Small intestine (tissue), 7 donors: ENCODE results near the gene TNF. TPM values are rescaled to one million over a fixed set of nuclear protein-coding genes. Genes with fewer than 3 reads are reported as not detected.

Source experiments
- DNase-seq, 2 donors: peaks; one replicate each; pipeline versions ENCODE4 v3.0.0 to v3.0.0-alpha.2; 2013
- FAIRE-seq: peaks from 2 replicates; lab custom pipeline; 2012; peaks lifted over from hg19 to GRCh38; lab: Jason Lieb, UNC
- H3K27ac ChIP-seq, 3 donors: one replicate each; pipeline ENCODE4 v1.5.1; 2013; ENCODE audit warnings: low read length in 2 of 3, mild to moderate bottlenecking in 2 of 3, control low read depth in 1 of 3, inconsistent platforms in 1 of 3, low read depth in 1 of 3, moderate library complexity in 1 of 3
- H3K27me3 ChIP-seq, 3 donors: one replicate each; pipeline ENCODE4 v1.6.1; 2013; ENCODE audit warnings: low read length in 3 of 3, inconsistent platforms in 1 of 3; ENCODE audit not compliant: control insufficient read depth in 3 of 3, insufficient read depth in 3 of 3
- H3K36me3 ChIP-seq, 3 donors: one replicate each; pipeline ENCODE4 v1.6.1; 2013; ENCODE audit warnings: low read length in 3 of 3, inconsistent platforms in 1 of 3, low read depth in 1 of 3, mild to moderate bottlenecking in 1 of 3, moderate library complexity in 1 of 3; ENCODE audit not compliant: control insufficient read depth in 3 of 3, insufficient read depth in 2 of 3
- H3K4me1 ChIP-seq, 3 donors: one replicate each; pipeline ENCODE4 v1.6.1; 2013; ENCODE audit warnings: low read length in 2 of 3, inconsistent platforms in 1 of 3, low read depth in 1 of 3, mild to moderate bottlenecking in 1 of 3, moderate library complexity in 1 of 3; ENCODE audit not compliant: control insufficient read depth in 3 of 3, insufficient read depth in 2 of 3
- H3K4me3 ChIP-seq, 3 donors: one replicate each; pipeline ENCODE4 v1.5.1; 2013; ENCODE audit warnings: low read length in 3 of 3, control low read depth in 1 of 3, inconsistent platforms in 1 of 3, low read depth in 1 of 3, mild to moderate bottlenecking in 1 of 3, moderate library complexity in 1 of 3
- H3K9me3 ChIP-seq, 2 donors: one replicate each; pipeline ENCODE4 v1.6.1; 2013; ENCODE audit warnings: low read depth in 1 of 2, low read length in 1 of 2; ENCODE audit not compliant: control insufficient read depth in 2 of 2, insufficient read depth in 1 of 2
- WGBS, 3 donors: extraction: QIAGEN DNeasy Blood & Tissue Kit; methylation state at CpG; one replicate each; pipeline ENCODE4 v1.1.7; 2013; 5-methylcytosine and 5-hydroxymethylcytosine counted together
- polyA plus RNA-seq, 4 donors: library from polyadenylated mRNA; stranded (reverse) in 3 of 4; unstranded in 1 of 4; fragments of 200-250 nt in 3 of 4; fragments of 120-200 nt in 1 of 4; gene quantifications; one replicate each; pipeline versions ENCODE4 v1.2.1 to v1.2.3, GENCODE V29; 2013
- donor health status: healthy with polysubstance abuse.
- donor health status: control.
- donor health status: control.
- donor health status: Bipolar disorder and iron deficiency.
- donor health status: healthy.

Gene TNF
- polyA plus RNA-seq, 4 donors, result 0.18 to 0.59 (median 0.45) TPM; not detected in 1

DNA sequence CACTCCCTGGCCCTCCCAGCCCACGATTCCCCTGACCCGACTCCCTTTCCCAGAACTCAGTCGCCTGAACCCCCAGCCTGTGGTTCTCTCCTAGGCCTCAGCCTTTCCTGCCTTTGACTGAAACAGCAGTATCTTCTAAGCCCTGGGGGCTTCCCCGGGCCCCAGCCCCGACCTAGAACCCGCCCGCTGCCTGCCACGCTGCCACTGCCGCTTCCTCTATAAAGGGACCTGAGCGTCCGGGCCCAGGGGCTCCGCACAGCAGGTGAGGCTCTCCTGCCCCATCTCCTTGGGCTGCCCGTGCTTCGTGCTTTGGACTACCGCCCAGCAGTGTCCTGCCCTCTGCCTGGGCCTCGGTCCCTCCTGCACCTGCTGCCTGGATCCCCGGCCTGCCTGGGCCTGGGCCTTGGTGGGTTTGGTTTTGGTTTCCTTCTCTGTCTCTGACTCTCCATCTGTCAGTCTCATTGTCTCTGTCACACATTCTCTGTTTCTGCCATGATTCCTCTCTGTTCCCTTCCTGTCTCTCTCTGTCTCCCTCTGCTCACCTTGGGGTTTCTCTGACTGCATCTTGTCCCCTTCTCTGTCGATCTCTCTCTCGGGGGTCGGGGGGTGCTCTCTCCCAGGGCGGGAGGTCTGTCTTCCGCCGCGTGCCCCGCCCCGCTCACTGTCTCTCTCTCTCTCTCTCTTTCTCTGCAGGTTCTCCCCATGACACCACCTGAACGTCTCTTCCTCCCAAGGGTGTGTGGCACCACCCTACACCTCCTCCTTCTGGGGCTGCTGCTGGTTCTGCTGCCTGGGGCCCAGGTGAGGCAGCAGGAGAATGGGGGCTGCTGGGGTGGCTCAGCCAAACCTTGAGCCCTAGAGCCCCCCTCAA is 3.1 kb upstream of the TNF start, which contains the start of gene LTA:
LTA (plus strand) TSS at position 249 of the 871 bp plus-strand sequence; CDS start at position 703, 454 bp downstream.
- Histone ChIP-seq H3K27me3 (peaks cover 0 to 21% (median 0%) of the 10 kb centered on the region in 3 donors), H3K9me3 (no peaks in the 10 kb centered on the region), H3K4me1 (no peaks in the 10 kb centered on the region), H3K27ac (peak within 1 kb of the TSS in 2 of 3 donors; percentile 47 to 80), H3K36me3 (no peaks in the 10 kb centered on the region), H3K4me3 (peak within 1 kb of the TSS in 1 of 3 donors; percentile 12)
- FAIRE-seq (no peak), DNase-seq (no peak)
- 68 to 74% (median 72%) methylated on average over 22 to 27 of the region's 27 CpGs for WGBS, 3 donors

DNA sequence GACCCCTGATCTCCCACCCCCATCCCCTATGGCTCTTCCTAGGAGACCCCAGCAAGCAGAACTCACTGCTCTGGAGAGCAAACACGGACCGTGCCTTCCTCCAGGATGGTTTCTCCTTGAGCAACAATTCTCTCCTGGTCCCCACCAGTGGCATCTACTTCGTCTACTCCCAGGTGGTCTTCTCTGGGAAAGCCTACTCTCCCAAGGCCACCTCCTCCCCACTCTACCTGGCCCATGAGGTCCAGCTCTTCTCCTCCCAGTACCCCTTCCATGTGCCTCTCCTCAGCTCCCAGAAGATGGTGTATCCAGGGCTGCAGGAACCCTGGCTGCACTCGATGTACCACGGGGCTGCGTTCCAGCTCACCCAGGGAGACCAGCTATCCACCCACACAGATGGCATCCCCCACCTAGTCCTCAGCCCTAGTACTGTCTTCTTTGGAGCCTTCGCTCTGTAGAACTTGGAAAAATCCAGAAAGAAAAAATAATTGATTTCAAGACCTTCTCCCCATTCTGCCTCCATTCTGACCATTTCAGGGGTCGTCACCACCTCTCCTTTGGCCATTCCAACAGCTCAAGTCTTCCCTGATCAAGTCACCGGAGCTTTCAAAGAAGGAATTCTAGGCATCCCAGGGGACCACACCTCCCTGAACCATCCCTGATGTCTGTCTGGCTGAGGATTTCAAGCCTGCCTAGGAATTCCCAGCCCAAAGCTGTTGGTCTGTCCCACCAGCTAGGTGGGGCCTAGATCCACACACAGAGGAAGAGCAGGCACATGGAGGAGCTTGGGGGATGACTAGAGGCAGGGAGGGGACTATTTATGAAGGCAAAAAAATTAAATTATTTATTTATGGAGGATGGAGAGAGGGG is 1.9 kb upstream of the TNF start:
- Histone ChIP-seq H3K9me3 (no peaks in the 10 kb centered on the region), H3K4me3 (no peak overlapping the region), H3K27ac (peak overlapping the region in 1 of 3 donors; percentile 9), H3K4me1 (no peaks in the 10 kb centered on the region), H3K36me3 (no peaks in the 10 kb centered on the region), H3K27me3 (peaks cover 0 to 19% (median 0%) of the 10 kb centered on the region in 3 donors)
- DNase-seq (no peak), FAIRE-seq (no peak)
- 85 to 92% (median 89%) methylated on average over 9 of the region's 9 CpGs for WGBS, 3 donors

DNA sequence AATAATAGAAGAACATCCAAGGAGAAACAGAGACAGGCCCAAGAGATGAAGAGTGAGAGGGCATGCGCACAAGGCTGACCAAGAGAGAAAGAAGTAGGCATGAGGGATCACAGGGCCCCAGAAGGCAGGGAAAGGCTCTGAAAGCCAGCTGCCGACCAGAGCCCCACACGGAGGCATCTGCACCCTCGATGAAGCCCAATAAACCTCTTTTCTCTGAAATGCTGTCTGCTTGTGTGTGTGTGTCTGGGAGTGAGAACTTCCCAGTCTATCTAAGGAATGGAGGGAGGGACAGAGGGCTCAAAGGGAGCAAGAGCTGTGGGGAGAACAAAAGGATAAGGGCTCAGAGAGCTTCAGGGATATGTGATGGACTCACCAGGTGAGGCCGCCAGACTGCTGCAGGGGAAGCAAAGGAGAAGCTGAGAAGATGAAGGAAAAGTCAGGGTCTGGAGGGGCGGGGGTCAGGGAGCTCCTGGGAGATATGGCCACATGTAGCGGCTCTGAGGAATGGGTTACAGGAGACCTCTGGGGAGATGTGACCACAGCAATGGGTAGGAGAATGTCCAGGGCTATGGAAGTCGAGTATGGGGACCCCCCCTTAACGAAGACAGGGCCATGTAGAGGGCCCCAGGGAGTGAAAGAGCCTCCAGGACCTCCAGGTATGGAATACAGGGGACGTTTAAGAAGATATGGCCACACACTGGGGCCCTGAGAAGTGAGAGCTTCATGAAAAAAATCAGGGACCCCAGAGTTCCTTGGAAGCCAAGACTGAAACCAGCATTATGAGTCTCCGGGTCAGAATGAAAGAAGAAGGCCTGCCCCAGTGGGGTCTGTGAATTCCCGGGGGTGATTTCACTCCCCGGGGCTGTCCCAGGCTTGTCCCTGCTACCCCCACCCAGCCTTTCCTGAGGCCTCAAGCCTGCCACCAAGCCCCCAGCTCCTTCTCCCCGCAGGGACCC is 981 bp upstream of the TNF start:
- Histone ChIP-seq H3K27ac (peak overlapping the region in 1 of 3 donors; percentile 55), H3K4me3 (no peak overlapping the region), H3K36me3 (no peaks in the 10 kb centered on the region), H3K27me3 (peaks cover 0 to 18% (median 0%) of the 10 kb centered on the region in 3 donors), H3K4me1 (no peaks in the 10 kb centered on the region), H3K9me3 (no peaks in the 10 kb centered on the region)
- DNase-seq (no peak), FAIRE-seq (no peak)
- 72 to 80% (median 77%) methylated on average over 14 of the region's 14 CpGs for WGBS, 3 donors

DNA sequence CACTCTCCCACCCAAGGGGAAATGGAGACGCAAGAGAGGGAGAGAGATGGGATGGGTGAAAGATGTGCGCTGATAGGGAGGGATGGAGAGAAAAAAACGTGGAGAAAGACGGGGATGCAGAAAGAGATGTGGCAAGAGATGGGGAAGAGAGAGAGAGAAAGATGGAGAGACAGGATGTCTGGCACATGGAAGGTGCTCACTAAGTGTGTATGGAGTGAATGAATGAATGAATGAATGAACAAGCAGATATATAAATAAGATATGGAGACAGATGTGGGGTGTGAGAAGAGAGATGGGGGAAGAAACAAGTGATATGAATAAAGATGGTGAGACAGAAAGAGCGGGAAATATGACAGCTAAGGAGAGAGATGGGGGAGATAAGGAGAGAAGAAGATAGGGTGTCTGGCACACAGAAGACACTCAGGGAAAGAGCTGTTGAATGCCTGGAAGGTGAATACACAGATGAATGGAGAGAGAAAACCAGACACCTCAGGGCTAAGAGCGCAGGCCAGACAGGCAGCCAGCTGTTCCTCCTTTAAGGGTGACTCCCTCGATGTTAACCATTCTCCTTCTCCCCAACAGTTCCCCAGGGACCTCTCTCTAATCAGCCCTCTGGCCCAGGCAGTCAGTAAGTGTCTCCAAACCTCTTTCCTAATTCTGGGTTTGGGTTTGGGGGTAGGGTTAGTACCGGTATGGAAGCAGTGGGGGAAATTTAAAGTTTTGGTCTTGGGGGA is 754 bp downstream of the TNF start:
- Histone ChIP-seq H3K27me3 (peaks cover 0 to 21% (median 0%) of the 10 kb centered on the region in 3 donors), H3K4me3 (peak overlapping the region in 2 of 3 donors; percentile 19 to 24), H3K4me1 (peaks cover 0 to 3% (median 0%) of the 10 kb centered on the region in 3 donors), H3K36me3 (no peaks in the 10 kb centered on the region), H3K9me3 (peaks cover 0 to 4% of the 10 kb centered on the region in 2 donors), H3K27ac (peak overlapping the region in 2 of 3 donors; percentile 45 to 55)
- WGBS, 3 donors, result 61 to 67% (median 62%) methylated on average over 8 of the region's 8 CpGs
- no peak for DNase-seq
- FAIRE-seq, result no peak

DNA sequence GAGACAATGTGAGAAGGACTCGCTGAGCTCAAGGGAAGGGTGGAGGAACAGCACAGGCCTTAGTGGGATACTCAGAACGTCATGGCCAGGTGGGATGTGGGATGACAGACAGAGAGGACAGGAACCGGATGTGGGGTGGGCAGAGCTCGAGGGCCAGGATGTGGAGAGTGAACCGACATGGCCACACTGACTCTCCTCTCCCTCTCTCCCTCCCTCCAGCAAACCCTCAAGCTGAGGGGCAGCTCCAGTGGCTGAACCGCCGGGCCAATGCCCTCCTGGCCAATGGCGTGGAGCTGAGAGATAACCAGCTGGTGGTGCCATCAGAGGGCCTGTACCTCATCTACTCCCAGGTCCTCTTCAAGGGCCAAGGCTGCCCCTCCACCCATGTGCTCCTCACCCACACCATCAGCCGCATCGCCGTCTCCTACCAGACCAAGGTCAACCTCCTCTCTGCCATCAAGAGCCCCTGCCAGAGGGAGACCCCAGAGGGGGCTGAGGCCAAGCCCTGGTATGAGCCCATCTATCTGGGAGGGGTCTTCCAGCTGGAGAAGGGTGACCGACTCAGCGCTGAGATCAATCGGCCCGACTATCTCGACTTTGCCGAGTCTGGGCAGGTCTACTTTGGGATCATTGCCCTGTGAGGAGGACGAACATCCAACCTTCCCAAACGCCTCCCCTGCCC is 1.7 kb downstream of the TNF start:
- Histone ChIP-seq H3K27ac (peak overlapping the region in 1 of 3 donors; percentile 26), H3K9me3 (peaks cover 0 to 4% of the 10 kb centered on the region in 2 donors), H3K27me3 (peaks cover 0 to 28% (median 0%) of the 10 kb centered on the region in 3 donors), H3K4me3 (peak overlapping the region in 1 of 3 donors; percentile 24), H3K4me1 (peaks cover 0 to 9% (median 0%) of the 10 kb centered on the region in 3 donors), H3K36me3 (no peaks in the 10 kb centered on the region)
- no peak for FAIRE-seq
- DNase-seq, result peak in 1 of 2 donors; percentile 57
- WGBS, 3 donors, result 75 to 84% (median 81%) methylated on average over 16 to 19 of the region's 19 CpGs

DNA sequence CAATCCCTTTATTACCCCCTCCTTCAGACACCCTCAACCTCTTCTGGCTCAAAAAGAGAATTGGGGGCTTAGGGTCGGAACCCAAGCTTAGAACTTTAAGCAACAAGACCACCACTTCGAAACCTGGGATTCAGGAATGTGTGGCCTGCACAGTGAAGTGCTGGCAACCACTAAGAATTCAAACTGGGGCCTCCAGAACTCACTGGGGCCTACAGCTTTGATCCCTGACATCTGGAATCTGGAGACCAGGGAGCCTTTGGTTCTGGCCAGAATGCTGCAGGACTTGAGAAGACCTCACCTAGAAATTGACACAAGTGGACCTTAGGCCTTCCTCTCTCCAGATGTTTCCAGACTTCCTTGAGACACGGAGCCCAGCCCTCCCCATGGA is 2.2 kb downstream of the TNF start:
- H3K9me3 ChIP-seq, result peaks cover 0 to 4% of the 10 kb centered on the region in 2 donors
- peaks cover 0 to 29% (median 0%) of the 10 kb centered on the region in 3 donors for H3K27me3 ChIP-seq
- no peaks in the 10 kb centered on the region for H3K36me3 ChIP-seq
- H3K27ac ChIP-seq, result no peak overlapping the region
- WGBS, 3 donors, result 81 to 82% (median 82%) methylated on average over 3 of the region's 3 CpGs
- H3K4me1 ChIP-seq, result peaks cover 0 to 9% (median 0%) of the 10 kb centered on the region in 3 donors
- FAIRE-seq, result no peak
- no peak overlapping the region for H3K4me3 ChIP-seq
- no peak for DNase-seq
